G401 (cell line): ENCODE data around the gene BBX. TPM values are rescaled to one million over a fixed set of nuclear protein-coding genes. Genes with fewer than 3 reads are reported as not detected.

Experiments used
- DNase-seq: peaks from one replicate; pipeline ENCODE4 v3.0.0-alpha.2; 2015; ENCODE audit warnings: low spot score
- in situ Hi-C: cut with HindIII; loops from 2 replicates; pipeline ENCODE4 v1.10.0; 2016; ENCODE audit warnings: low sequenced_read_pairs, mixed read lengths
- total RNA-seq: library from RNA; depleted of rRNA; stranded (reverse); fragments of >200 nt; shearing (Covaris generic); gene quantifications from 2 replicates; pipeline ENCODE4 v1.2.3, GENCODE V29; 2014; rRNA removed

BBX gene
- 0.10 and 0.12 TPM in 2 replicates for total RNA-seq

GRCh38 chr3:107522510-107523288 lies at the start of gene BBX:
TSS of gene BBX (plus strand) at chr3:107522962. CDS start at chr3:107710461, 187,499 bp downstream.
- peak; percentile 96 for DNase-seq
- in situ Hi-C loops = no loop called here

DNA sequence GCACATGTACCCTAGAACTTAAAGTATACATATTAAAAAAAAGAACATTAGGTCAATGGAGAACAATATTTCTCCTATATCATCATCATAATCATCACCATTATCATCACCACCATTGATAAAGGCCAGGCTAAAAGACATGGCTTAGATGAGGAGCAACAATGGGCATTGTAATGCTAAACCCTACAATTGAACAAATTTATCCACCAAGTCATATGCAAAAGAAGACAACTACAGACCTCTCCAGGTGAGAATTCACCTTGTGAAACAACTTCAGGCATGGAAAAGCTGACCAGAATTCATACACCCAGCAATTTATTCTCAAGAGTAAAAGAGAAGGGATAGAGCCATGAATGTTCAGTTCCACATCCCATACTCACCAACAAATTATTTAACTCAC lies 46.3 kb upstream of the BBX start:
- in situ Hi-C loops = no loop called here
- DNase-seq = no peak

- no peak for DNase-seq
- in situ Hi-C loops = no loop called here
Measured at GRCh38 chr3:107487490-107487889, 35.3 kb upstream of the BBX start.

GRCh38 chr3:107488942-107489341 lies 33.8 kb upstream of the BBX start:
- DNase-seq = no peak
- in situ Hi-C loops = no loop called here

DNA sequence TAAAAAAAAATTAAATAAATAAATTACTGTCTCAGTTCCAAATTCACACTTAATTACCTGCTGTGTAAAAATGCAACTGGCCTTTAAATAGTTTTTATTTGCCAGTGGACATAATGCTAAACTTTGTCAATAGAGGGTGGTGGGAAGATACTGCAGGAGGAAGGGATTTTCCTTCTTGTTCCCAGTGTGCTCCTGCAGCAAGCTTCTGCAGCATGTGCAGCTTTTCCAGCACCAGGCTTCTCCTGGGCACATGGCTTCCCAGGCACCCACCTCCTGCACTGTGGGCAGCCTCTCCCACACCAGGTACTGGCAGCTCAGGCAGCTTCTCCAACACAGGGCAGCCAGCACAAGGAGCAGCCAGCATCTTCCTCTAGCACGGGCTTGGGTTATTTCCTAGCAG lies 29.6 kb upstream of the BBX start:
- no peak for DNase-seq
- in situ Hi-C loops = no loop called here

- in situ Hi-C loops = no loop called here
- no peak for DNase-seq
Measured at GRCh38 chr3:107496855-107497254, 25.9 kb upstream of the BBX start.

DNA sequence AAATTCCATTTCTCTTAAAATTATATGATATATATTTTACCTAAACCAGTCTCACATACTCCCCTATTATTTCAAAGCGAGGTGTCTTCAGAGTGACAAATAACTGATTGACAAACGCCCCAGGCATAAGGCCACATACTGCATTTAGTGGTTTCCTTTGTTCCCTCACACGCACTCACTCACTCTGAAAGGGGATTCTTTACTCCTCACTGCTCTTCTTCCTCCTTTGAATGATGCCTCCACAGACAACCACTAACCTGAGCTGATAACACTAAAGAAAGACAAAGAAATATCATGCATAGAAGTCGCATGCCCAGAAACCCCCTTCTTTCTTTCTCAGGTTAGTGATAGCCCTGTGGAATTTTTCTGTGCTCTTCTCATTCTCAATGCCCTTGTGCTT lies 24.1 kb upstream of the BBX start:
- DNase-seq = no peak
- in situ Hi-C loops = no loop called here

- DNase-seq = no peak
- in situ Hi-C loops = no loop called here
Measured at GRCh38 chr3:107506458-107506857, 16.3 kb upstream of the BBX start.

GRCh38 chr3:107508331-107508730 lies 14.4 kb upstream of the BBX start:
- no peak for DNase-seq
- in situ Hi-C loops = no loop called here

GRCh38 chr3:107512108-107512507 lies 10.7 kb upstream of the BBX start:
- DNase-seq = no peak
- in situ Hi-C loops = no loop called here

- in situ Hi-C loops = no loop called here
Measured at GRCh38 chr3:107514453-107514852, 8.3 kb upstream of the BBX start.

DNA sequence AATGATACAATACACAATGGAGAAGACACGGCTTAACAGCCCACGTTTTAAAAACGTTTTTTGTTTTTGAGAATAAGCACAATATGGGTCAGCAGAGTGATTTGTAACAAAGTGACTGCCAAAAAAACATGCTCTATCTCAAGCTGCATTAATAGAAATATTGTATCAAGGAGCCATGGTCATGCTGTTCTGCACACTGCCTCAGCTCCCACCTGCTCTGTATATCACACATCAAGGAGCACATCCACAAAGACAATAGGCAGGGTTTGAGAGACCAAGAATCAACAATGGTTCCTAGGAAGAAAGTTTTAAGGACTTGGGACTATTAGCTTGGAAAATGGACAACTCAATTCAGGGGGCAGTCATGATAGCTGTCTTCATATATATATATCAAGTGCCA lies 6.3 kb upstream of the BBX start:
- no peak for DNase-seq
- in situ Hi-C loops = no loop called here

More at GRCh38 chr3:107514453-107514852, 8.3 kb upstream of the BBX start:
- DNase-seq = no peak

GRCh38 chr3:107520535-107520934 lies 2.2 kb upstream of the BBX start:
- DNase-seq = no peak
- in situ Hi-C loops = no loop called here

- in situ Hi-C loops = no loop called here
- DNase-seq = no peak
Measured at GRCh38 chr3:107521469-107522059, 1.2 kb upstream of the BBX start.

- in situ Hi-C loops = no loop called here
- peak; percentile 48 for DNase-seq
Measured at GRCh38 chr3:107523289-107523538, 452 bp downstream of the BBX start.

GRCh38 chr3:107523539-107524325 lies 970 bp downstream of the BBX start:
- in situ Hi-C loops = no loop called here
- DNase-seq = no peak

- DNase-seq = peak; percentile 57
- in situ Hi-C loops = no loop called here
Measured at GRCh38 chr3:107524326-107524840, 1.6 kb downstream of the BBX start.

DNA sequence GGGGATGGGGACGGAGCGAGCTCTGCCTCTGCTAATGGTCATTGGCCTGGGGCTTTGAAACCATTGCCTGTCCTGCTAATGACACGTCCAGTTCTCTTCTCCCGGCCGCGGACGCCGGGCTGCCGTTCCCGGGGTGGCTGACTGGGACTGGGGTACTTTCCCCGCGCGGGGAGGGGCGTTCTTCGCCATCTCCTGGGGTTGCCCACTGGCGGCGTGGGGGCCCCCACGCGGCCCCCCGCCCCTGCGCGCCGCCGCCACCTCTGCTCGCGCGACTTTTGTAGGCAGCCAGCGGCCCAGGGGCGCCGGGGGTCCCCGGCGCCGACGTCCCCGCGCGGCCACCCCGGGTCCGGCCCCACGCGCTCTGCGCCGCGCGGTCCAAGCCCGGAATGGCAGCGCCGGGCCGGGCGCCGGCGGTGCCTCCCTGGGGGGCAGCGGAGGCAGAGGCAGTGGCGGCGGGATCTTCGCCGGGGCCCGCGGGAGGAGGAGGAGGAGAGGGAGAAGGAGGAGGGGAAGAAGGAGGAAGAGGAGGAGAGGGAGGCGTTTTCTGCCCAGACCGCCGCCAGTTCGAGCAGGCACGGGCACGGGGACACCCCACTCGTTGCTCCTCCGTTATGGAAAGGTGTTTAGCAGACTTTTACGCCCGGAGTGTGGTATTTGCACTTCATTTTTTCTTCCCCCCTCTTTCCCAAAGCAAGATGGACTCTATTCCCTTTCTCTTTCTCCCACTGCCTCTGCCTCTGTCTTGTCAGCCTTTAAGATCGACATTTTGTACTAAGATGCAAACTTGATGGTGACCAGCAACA lies 2.3 kb downstream of the BBX start:
- peak; percentile 54 for DNase-seq

DNA sequence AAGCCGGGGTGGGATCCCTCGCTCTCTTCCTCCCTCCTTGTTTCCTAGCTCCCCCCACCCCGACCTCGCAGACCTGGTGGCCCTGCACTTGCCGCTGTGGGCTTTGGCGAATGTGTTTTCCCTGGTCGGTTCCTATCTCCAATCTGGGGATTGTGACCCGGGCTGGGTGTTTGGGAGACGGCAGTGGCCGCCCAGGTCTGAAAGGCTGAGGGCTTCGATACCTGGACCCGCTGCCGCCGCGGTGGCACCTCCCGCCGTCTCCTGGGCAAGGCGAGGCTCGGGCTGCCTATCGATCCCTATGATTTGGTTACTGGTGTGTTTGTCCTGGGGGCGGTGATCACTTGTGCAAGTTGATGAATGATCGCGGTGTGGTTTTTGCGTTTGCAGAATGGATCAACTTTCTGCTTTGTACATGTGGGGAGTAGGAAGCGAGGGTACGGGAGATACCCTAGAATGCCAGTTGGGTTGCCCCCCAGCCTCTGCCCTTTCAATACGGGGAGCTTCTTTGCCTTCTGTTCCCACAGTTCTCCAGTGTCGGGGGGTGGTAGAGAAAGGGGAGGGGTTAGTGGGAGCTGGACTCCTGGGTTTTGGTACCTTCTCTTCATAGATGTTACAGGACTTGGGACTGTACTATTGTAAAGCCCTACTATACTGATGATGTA lies 3.0 kb downstream of the BBX start:
- DNase-seq = no peak
- in situ Hi-C loops = no loop called here

More for the DNA sequence above, 2.3 kb downstream of the BBX start:
- in situ Hi-C loops = no loop called here
